Stimulated activated CD4-positive, alpha-beta T cell treated with anti-CD3 and anti-CD28 coated beads, Interleukin-4, amount 100 ng/mL, for 24 hours (primary cell): ENCODE measurements around the gene EPHA8.

ENCODE experiments used
- DNase-seq: peaks from one replicate; pipeline ENCODE4 v3.0.0-alpha.2; 2020

The EPHA8 gene

GRCh38 chr1:22562584-22563583, at the start of gene EPHA8:
Gene EPHA8, plus strand, starts transcription at chr1:22563489. Its CDS starts 147 bp downstream, at chr1:22563636.
- DNase-seq: no peak

- no peak for DNase-seq
These were observed 46.2 kb upstream of the EPHA8 start for GRCh38 chr1:22516906-22517571.

GRCh38 chr1:22517956-22518355, 45.3 kb upstream of the EPHA8 start:
- DNase-seq: no peak

- no peak for DNase-seq
These were observed 44.9 kb upstream of the EPHA8 start for GRCh38 chr1:22518379-22518778.

GRCh38 chr1:22520871-22521270, 42.4 kb upstream of the EPHA8 start:
- no peak for DNase-seq

- no peak for DNase-seq
These were observed 41.6 kb upstream of the EPHA8 start for GRCh38 chr1:22521692-22522091.

- no peak for DNase-seq
These were observed 41.0 kb upstream of the EPHA8 start for GRCh38 chr1:22522221-22522743.

- DNase-seq: no peak
These were observed 38.8 kb upstream of the EPHA8 start for GRCh38 chr1:22524481-22524880.

- no peak for DNase-seq
These were observed 38.1 kb upstream of the EPHA8 start for GRCh38 chr1:22525211-22525610.

- no peak for DNase-seq
These were observed 37.6 kb upstream of the EPHA8 start for GRCh38 chr1:22525646-22526045.

GRCh38 chr1:22526098-22526497, 37.2 kb upstream of the EPHA8 start:
- DNase-seq: no peak

- no peak for DNase-seq
These were observed 36.6 kb upstream of the EPHA8 start for GRCh38 chr1:22526677-22527076.

GRCh38 chr1:22527122-22527521, 36.2 kb upstream of the EPHA8 start:
- no peak for DNase-seq

- no peak for DNase-seq
These were observed 35.6 kb upstream of the EPHA8 start for GRCh38 chr1:22527555-22528296.

- DNase-seq: no peak
These were observed 34.8 kb upstream of the EPHA8 start for GRCh38 chr1:22528451-22528850.

GRCh38 chr1:22529901-22530621, 33.2 kb upstream of the EPHA8 start:
- no peak for DNase-seq

GRCh38 chr1:22530715-22531114, 32.6 kb upstream of the EPHA8 start:
- DNase-seq: no peak

GRCh38 chr1:22531251-22531650, 32.0 kb upstream of the EPHA8 start:
- DNase-seq: no peak

- DNase-seq: no peak
These were observed 29.9 kb upstream of the EPHA8 start for GRCh38 chr1:22533244-22533895.

- no peak for DNase-seq
These were observed 28.3 kb upstream of the EPHA8 start for GRCh38 chr1:22534951-22535350.

- DNase-seq: no peak
These were observed 27.9 kb upstream of the EPHA8 start for GRCh38 chr1:22535399-22535798.

- DNase-seq: no peak
These were observed 26.8 kb upstream of the EPHA8 start for GRCh38 chr1:22536506-22536905.
